Pancreas (tissue), 10 donors: ENCODE data around the gene FMO1. TPM values are rescaled to one million over a fixed set of nuclear protein-coding genes. Genes with fewer than 3 reads are reported as not detected.

Experiments
- ATAC-seq, 4 donors: fragments of 200-7000 bp; cut with Tn5 transposase; one replicate each; pipeline versions ENCODE4 v1.8.0 to v1.9.1; 2020; ENCODE audit warnings: mild to moderate bottlenecking in 4 of 4, moderate library complexity in 4 of 4
- DNase-seq, 6 donors: peaks; one replicate each; pipeline ENCODE4 v3.0.0-alpha.2; 2020
- FAIRE-seq: peaks from 2 replicates; lab custom pipeline; 2012; peaks lifted over from hg19 to GRCh38; lab: Jason Lieb, UNC
- H3K27ac ChIP-seq, 4 donors: fragments of 200-600 bp; sonication (generic); 1 replicate in 3 of 4; 2 replicates in 1 of 4; pipeline versions ENCODE4 v1.5.0 to v1.8.0; 2020
- H3K27me3 ChIP-seq, 4 donors: fragments of 200-600 bp; one replicate each; pipeline ENCODE4 v1.8.0; 2021
- H3K36me3 ChIP-seq, 3 donors: fragments of 200-600 bp; sonication (generic) in 1 of 3; one replicate each; pipeline versions ENCODE4 v1.5.0 to v1.8.0; 2020 to 2021
- H3K4me1 ChIP-seq, 3 donors: fragments of 200-600 bp; one replicate each; pipeline ENCODE4 v1.8.0; 2021
- H3K4me3 ChIP-seq, 4 donors: fragments of 200-600 bp; sonication (generic) in 2 of 4; one replicate each; pipeline versions ENCODE4 v1.5.0 to v1.8.0; 2020 to 2021
- H3K9me3 ChIP-seq, 4 donors: fragments of 200-600 bp; one replicate each; pipeline ENCODE4 v1.8.0; 2021
- WGBS, 2 donors: extraction: QIAGEN DNeasy Blood & Tissue Kit; methylation state at CpG; one replicate each; pipeline ENCODE4 v1.1.7; 2013; 5-methylcytosine and 5-hydroxymethylcytosine counted together
- intact Hi-C, 3 donors: fragments of 100-400 bp; cut with DNase I; formaldehyde crosslinking; loops; one replicate each; pipeline versions ENCODE4 v1.11.1 to v1.14.2; 2022
- polyA plus RNA-seq, 2 donors: library from polyadenylated mRNA; stranded (reverse); fragments of 200-250 nt; gene quantifications; one replicate each; pipeline ENCODE4 v1.2.3, GENCODE V29; 2013
- total RNA-seq, 6 donors: library from RNA; stranded (reverse); fragmentation: NEBNext Ultra II Directional in 4 of 6; extraction: Animal tissue kit (Norgen Biotek cat#: 25700) in 4 of 6; gene quantifications; one replicate each; pipeline versions ENCODE4 v1.2.1 to v1.2.4, GENCODE V29; 2021 to 2023
- TF ChIP-seq, protein P1 (sequence below), 4 donors: fragments of 200-600 bp; sonication (generic) in 3 of 4; IDR thresholded peaks; one replicate each; pipeline versions ENCODE4 v1.5.0 to v1.8.0; 2021; ENCODE audit warnings: antibody characterized with exemption in 4 of 4
- donor health status: healthy with polysubstance abuse.
- donor health status: DM: no; HTN: no; CAD: no; lungs with moderate emphysema.
- donor health status: DM: no; HTN: no; CAD: no.
- donor health status: control.
- donor health status: control.
- donor health status: Bipolar disorder and iron deficiency.
- donor health status: DM: yes; HTN: yes; CAD: no.
- donor health status: DM: no; HTN: no; CAD: no.
- donor health status: DM: no; HTN: no; CAD: no.
- donor health status: DM: yes; HTN: yes; CAD: no.

FMO1 gene
- total and polyA plus RNA-seq, 8 donors: 0.37 to 5.4 (median 1.4) TPM

DNA sequence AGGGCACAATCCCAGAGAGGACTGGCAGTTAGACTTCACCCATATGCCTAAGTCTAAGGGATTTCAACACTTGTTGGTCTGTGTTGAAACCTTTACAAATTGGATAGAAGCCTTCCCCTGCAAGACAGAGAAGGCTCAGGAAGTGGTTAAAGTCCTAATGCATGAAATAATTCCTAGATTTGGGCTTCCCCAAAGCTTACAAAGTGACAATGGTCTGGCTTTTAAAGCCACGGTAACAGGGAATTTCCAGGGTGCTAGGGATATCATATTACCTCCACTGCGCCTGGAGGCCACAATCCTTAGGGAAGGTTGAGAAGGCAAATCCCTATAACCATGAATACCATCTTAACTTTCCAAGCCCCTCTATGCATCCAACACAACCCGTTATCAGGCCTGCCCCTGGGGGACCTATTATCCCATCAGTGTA, 62.4 kb downstream of the FMO1 start:
- WGBS, 2 donors: 58 to 65% methylated on average over 3 of the region's 3 CpGs
- FAIRE-seq (no peak), ATAC-seq (no peak), DNase-seq (no peak)
- Histone ChIP-seq H3K4me3 (no peak overlapping the region), H3K36me3 (no peaks in the 10 kb centered on the region), H3K9me3 (no peaks in the 10 kb centered on the region), H3K27me3 (no peaks in the 10 kb centered on the region), H3K4me1 (peaks cover 0 to 6% (median 0%) of the 10 kb centered on the region in 3 donors), H3K27ac (no peak overlapping the region)
- intact Hi-C loops: no loop called here
- TF ChIP-seq, protein P1, sequence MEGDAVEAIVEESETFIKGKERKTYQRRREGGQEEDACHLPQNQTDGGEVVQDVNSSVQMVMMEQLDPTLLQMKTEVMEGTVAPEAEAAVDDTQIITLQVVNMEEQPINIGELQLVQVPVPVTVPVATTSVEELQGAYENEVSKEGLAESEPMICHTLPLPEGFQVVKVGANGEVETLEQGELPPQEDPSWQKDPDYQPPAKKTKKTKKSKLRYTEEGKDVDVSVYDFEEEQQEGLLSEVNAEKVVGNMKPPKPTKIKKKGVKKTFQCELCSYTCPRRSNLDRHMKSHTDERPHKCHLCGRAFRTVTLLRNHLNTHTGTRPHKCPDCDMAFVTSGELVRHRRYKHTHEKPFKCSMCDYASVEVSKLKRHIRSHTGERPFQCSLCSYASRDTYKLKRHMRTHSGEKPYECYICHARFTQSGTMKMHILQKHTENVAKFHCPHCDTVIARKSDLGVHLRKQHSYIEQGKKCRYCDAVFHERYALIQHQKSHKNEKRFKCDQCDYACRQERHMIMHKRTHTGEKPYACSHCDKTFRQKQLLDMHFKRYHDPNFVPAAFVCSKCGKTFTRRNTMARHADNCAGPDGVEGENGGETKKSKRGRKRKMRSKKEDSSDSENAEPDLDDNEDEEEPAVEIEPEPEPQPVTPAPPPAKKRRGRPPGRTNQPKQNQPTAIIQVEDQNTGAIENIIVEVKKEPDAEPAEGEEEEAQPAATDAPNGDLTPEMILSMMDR (IDR thresholded peaks at IDR 0.05): no peak

DNA sequence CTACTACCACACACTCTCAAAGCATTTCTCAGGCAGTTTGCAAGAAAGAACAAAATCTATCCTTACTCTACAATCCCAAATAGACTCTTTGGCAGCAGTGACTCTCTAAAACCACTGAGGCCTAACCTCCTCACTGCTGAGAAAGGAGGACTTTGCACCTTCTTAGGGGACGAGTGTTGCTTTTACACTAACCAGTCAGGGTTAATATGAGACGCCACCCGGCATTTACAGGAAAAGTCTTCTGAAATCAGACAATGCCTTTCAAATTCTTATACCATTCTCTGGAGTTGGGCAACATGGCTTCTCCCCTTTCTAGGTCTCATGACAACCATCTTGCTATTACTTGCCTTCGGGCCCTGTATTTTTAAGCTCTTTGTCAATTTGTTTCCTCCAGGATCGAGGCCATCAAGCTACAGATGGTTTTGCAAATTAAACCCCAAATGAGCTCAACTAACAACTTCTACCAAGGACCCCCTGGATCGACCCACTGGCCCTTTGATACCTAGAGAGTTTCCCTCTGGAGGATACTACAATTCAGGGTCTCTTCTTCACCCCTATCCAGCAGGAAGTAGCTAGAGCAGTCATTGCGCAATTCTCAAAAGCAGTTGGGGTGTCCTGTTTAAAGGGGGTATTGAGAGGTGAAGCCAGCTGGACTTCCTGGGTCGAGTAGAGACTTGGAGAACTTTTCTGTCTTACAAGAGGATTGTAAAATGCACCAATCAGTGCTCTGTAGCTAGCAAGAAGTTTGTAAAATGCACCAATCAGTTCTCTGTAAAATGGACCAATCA, 63.7 kb downstream of the FMO1 start:
- TF ChIP-seq, protein P1 (IDR thresholded peaks at IDR 0.05): no peak
- no peak overlapping the region for H3K27ac ChIP-seq
- no peak for ATAC-seq
- no peaks in the 10 kb centered on the region for H3K36me3 ChIP-seq
- peaks cover 0 to 6% (median 0%) of the 10 kb centered on the region in 3 donors for H3K4me1 ChIP-seq
- FAIRE-seq: no peak
- intact Hi-C loops: no loop called here
- WGBS, 2 donors: 78 to 84% methylated on average over 8 of the region's 8 CpGs
- no peak for DNase-seq
- H3K27me3 ChIP-seq: no peaks in the 10 kb centered on the region
- H3K9me3 ChIP-seq: no peaks in the 10 kb centered on the region
- no peak overlapping the region for H3K4me3 ChIP-seq

GRCh38 chr1:171313319-171313834, 65.1 kb downstream of the FMO1 start:
- DNase-seq (no peak), ATAC-seq (peak; percentile 35 to 58 (median 46)), FAIRE-seq (no peak)
- TF ChIP-seq, protein P1 (IDR thresholded peaks at IDR 0.05): no peak
- intact Hi-C loops: no loop called here
- WGBS, 2 donors: 4 to 5% methylated on average over 1 of the region's 1 CpG
- peak overlapping the region; percentile 14 to 66 (median 54) for H3K27ac ChIP-seq
- no peaks in the 10 kb centered on the region for H3K9me3 ChIP-seq
- peaks cover 0 to 6% (median 0%) of the 10 kb centered on the region in 3 donors for H3K4me1 ChIP-seq
- H3K27me3 ChIP-seq: no peaks in the 10 kb centered on the region
- no peak overlapping the region for H3K4me3 ChIP-seq
- H3K36me3 ChIP-seq: no peaks in the 10 kb centered on the region

GRCh38 chr1:171313835-171314320, 65.6 kb downstream of the FMO1 start, which contains the start of gene FMO4:
FMO4 (plus strand) TSS chr1:171314183; CDS start chr1:171319826, 5,643 bp downstream.
- Histone ChIP-seq H3K27me3 (no peaks in the 10 kb centered on the region), H3K4me3 (peak within 1 kb of the TSS in 3 of 4 donors; percentile 6 to 27 (median 15)), H3K4me1 (peaks cover 0 to 6% (median 0%) of the 10 kb centered on the region in 3 donors), H3K36me3 (no peaks in the 10 kb centered on the region), H3K27ac (peak within 1 kb of the TSS; percentile 14 to 66 (median 54)), H3K9me3 (no peaks in the 10 kb centered on the region)
- WGBS, 2 donors: 0% methylated on average over 10 of the region's 10 CpGs
- ATAC-seq: peak; percentile 100
- intact Hi-C loops: no loop called here
- DNase-seq: peak in 4 of 6 donors; percentile 78 to 97 (median 94)
- peak; percentile 98 for FAIRE-seq
- TF ChIP-seq, protein P1 (IDR thresholded peaks at IDR 0.05): peak; percentile 65 to 77 (median 74)
